Activated T-cell treated with anti-CD3 and anti-CD28 coated beads for 1 hour (primary cell): ENCODE data around the gene CHMP4A.
"Not testable (repeated sequence)": the region's sequence is repeated elsewhere in the genome, so short reads cannot be mapped to it uniquely, and the experiment has no call there.

Source experiments
- DNase-seq: peaks from one replicate; pipeline ENCODE4 v3.0.0-alpha.2; 2020; ENCODE audit warnings: low read depth

CHMP4A gene

GRCh38 chr14:24246765-24247212 lies 33.5 kb upstream of the CHMP4A start:
- no peak for DNase-seq

- DNase-seq, result not testable (repeated sequence)
Observed at GRCh38 chr14:24245350-24245749, 32.1 kb upstream of the CHMP4A start.

GRCh38 chr14:24243336-24243836 lies 30.1 kb upstream of the CHMP4A start:
- no peak for DNase-seq

- DNase-seq, result peak; percentile 92
Observed at GRCh38 chr14:24241829-24242443, 28.6 kb upstream of the CHMP4A start.

GRCh38 chr14:24240110-24240918 lies 27.0 kb upstream of the CHMP4A start:
- DNase-seq, result no peak

GRCh38 chr14:24238527-24239037 lies 25.3 kb upstream of the CHMP4A start:
- no peak for DNase-seq

GRCh38 chr14:24238123-24238522 lies 24.8 kb upstream of the CHMP4A start:
- no peak for DNase-seq

GRCh38 chr14:24237463-24237955 lies 24.2 kb upstream of the CHMP4A start:
- no peak for DNase-seq

- no peak for DNase-seq
Observed at GRCh38 chr14:24236689-24237462, 23.6 kb upstream of the CHMP4A start.

- no peak for DNase-seq
Observed at GRCh38 chr14:24235804-24236688, 22.8 kb upstream of the CHMP4A start.

- no peak for DNase-seq
Observed at GRCh38 chr14:24234095-24235005, 21.1 kb upstream of the CHMP4A start.

GRCh38 chr14:24233538-24233866 lies 20.2 kb upstream of the CHMP4A start:
- no peak for DNase-seq

- DNase-seq, result no peak
Observed at GRCh38 chr14:24232645-24233537, 19.6 kb upstream of the CHMP4A start, which contains the start of gene GMPR2. Gene GMPR2, plus strand, starts transcription at chr14:24232929. Its CDS starts 325 bp downstream, at chr14:24233254.

GRCh38 chr14:24232121-24232644 lies 18.9 kb upstream of the CHMP4A start, which contains the start of gene NEDD8:
Gene NEDD8, minus strand, starts transcription at chr14:24232367. Its CDS starts 100 bp downstream, at chr14:24232267.
- peak; percentile 80 for DNase-seq

- DNase-seq, result no peak
Observed at GRCh38 chr14:24231263-24232120, 18.2 kb upstream of the CHMP4A start.

- no peak for DNase-seq
Observed at GRCh38 chr14:24228902-24229301, 15.6 kb upstream of the CHMP4A start.

GRCh38 chr14:24226473-24226872 lies 13.2 kb upstream of the CHMP4A start:
- DNase-seq, result no peak
